ENCODE results near the gene NDRG4. TPM values are rescaled to one million over a fixed set of nuclear protein-coding genes. Genes with fewer than 3 reads are reported as not detected.

The NDRG4 gene
- total RNA-seq, 1 experiment from 2014 or later, result 4.8 TPM

DNA sequence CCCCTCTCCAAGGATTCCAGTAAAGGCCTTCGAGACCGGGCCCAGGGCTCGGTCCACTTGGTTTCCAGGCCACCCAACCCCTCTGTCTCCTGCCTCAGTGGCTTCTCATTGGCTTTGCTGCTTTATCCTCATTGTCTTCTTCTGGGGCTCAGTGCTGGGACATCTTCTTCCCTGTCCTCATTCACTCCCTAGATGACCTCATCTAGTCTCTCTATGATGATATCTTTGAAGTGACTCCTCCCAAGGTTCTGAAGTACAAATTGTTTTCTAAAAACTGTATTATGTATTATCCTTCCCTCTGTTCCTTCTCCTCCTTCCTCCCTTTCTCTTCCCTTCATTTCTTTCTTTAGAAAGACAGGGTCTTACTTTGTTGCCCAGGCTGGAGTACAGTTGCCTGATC is 27.1 kb upstream of the NDRG4 start:
- no peaks in the 10 kb centered on the region for H3K36me3 ChIP-seq (ENCODE audit: low read depth)
- H3K9me2 ChIP-seq (ENCODE audit: insufficient read depth), result no peaks in the 10 kb centered on the region
- H3K27me3 ChIP-seq (ENCODE audit: insufficient read depth, low read depth), result no peaks in the 10 kb centered on the region
- peaks cover 6% of the 10 kb centered on the region; the same call in 1 of the 2 replicates for H3K4me1 ChIP-seq (replicated peaks; ENCODE audit: insufficient read depth)
- H3K4me2 ChIP-seq, result no peak overlapping the region
- H3F3A ChIP-seq (ENCODE audit: insufficient read depth, low read depth), result no peaks in the 10 kb centered on the region
- no peaks in the 10 kb centered on the region for H4K20me1 ChIP-seq (ENCODE audit: insufficient read depth)
- TF ChIP-seq EZH2 (IDR thresholded peaks at IDR 0.05; ENCODE audit: low read depth), result no peak
- H3K9me3 ChIP-seq (ENCODE audit: insufficient read depth, low read depth), result no peaks in the 10 kb centered on the region
- intact Hi-C loops (cut with micrococcal nuclease; ENCODE audit: unreplicated experiment), result no loop called here
- no peak for DNase-seq
- no peaks in the 10 kb centered on the region for H3K79me2 ChIP-seq (ENCODE audit: low read depth)
- H3K27ac ChIP-seq, result no peak overlapping the region
- POLR2A ChIA-PET (ENCODE audit: unreplicated experiment), result no interaction called here
- CTCF ChIA-PET, result no interaction called here
- H3K4me3 ChIP-seq, result no peak overlapping the region
- H2AFZ ChIP-seq, result no peak overlapping the region
- BruUV-seq (replicated peaks), result no TSS peak

DNA sequence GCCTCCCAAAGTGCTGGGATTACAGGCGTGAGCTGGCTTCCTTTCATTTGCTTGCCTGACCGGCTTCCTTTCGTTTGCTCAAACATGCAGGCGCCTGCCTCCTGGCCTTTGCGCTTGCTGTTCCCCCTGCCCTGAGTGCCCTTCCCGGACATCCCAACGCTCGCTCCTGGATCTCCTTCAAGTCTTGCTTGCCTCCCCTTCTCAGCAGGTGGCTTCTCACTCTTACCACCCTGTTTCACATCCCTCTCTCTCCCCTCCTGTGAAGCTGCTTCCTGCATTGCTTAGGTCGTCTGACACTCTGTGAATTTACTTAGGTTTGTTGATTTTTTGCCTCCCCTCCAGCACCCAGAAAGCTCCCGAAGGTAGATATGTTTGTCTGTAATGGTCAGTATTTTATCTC is 25.6 kb upstream of the NDRG4 start:
- TF ChIP-seq, protein P1, sequence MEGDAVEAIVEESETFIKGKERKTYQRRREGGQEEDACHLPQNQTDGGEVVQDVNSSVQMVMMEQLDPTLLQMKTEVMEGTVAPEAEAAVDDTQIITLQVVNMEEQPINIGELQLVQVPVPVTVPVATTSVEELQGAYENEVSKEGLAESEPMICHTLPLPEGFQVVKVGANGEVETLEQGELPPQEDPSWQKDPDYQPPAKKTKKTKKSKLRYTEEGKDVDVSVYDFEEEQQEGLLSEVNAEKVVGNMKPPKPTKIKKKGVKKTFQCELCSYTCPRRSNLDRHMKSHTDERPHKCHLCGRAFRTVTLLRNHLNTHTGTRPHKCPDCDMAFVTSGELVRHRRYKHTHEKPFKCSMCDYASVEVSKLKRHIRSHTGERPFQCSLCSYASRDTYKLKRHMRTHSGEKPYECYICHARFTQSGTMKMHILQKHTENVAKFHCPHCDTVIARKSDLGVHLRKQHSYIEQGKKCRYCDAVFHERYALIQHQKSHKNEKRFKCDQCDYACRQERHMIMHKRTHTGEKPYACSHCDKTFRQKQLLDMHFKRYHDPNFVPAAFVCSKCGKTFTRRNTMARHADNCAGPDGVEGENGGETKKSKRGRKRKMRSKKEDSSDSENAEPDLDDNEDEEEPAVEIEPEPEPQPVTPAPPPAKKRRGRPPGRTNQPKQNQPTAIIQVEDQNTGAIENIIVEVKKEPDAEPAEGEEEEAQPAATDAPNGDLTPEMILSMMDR (conservative IDR thresholded peaks at IDR 0.05), result no peak
- TF ChIP-seq EZH2 (IDR thresholded peaks at IDR 0.05; ENCODE audit: low read depth), result no peak
- peaks cover 7% of the 10 kb centered on the region; the same call in 1 of the 2 replicates for H3K4me1 ChIP-seq (replicated peaks; ENCODE audit: insufficient read depth)
- H3K36me3 ChIP-seq (ENCODE audit: low read depth), result no peaks in the 10 kb centered on the region
- no peaks in the 10 kb centered on the region for H3K9me2 ChIP-seq (ENCODE audit: insufficient read depth)
- ChIA-PET POLR2A (ENCODE audit: unreplicated experiment) (no interaction called here), CTCF (no interaction called here)
- intact Hi-C loops (cut with micrococcal nuclease; ENCODE audit: unreplicated experiment), result no loop called here
- no peak overlapping the region for H3K27ac ChIP-seq
- no peak overlapping the region for H3K4me2 ChIP-seq
- H3K4me3 ChIP-seq, result no peak overlapping the region
- H4K20me1 ChIP-seq (ENCODE audit: insufficient read depth), result no peaks in the 10 kb centered on the region
- H3K27me3 ChIP-seq (ENCODE audit: insufficient read depth, low read depth), result no peaks in the 10 kb centered on the region
- H3K79me2 ChIP-seq (ENCODE audit: low read depth), result no peaks in the 10 kb centered on the region
- H3F3A ChIP-seq (ENCODE audit: insufficient read depth, low read depth), result no peaks in the 10 kb centered on the region
- H3K9me3 ChIP-seq (ENCODE audit: insufficient read depth, low read depth), result no peaks in the 10 kb centered on the region
- no peak for DNase-seq
- BruUV-seq (replicated peaks), result no TSS peak
- no peak overlapping the region for H2AFZ ChIP-seq

DNA sequence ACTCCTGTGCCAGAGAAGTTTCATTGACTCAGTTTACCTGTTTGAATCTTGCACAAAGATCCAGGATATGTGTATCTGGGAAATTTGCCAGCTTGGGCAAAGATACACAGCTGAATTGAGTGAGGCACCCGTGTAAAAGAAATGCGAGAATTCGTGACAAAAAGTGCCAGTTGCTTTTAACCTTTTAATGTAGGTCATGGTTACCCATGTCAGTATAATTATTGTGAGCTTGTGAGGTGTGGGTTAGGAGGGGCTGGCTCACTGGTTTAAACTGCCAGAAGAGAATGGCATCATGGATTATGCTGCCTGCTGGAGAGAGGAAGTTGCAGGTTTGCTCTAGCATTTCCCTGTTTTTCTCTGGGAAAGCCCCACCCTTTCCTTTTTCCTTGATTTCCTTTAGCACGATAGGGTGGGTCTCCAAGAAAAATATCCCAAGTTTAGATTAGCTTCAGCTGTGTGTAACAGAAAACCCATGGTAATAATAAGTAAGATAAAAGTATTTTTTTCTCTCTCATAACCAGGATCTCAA is 24.8 kb upstream of the NDRG4 start:
- no peaks in the 10 kb centered on the region for H3F3A ChIP-seq (ENCODE audit: insufficient read depth, low read depth)
- BruUV-seq (replicated peaks), result no TSS peak
- H3K4me1 ChIP-seq (replicated peaks; ENCODE audit: insufficient read depth), result peaks cover 7% of the 10 kb centered on the region; the same call in 1 of the 2 replicates
- H3K9me3 ChIP-seq (ENCODE audit: insufficient read depth, low read depth), result no peaks in the 10 kb centered on the region
- H3K79me2 ChIP-seq (ENCODE audit: low read depth), result no peaks in the 10 kb centered on the region
- no peak overlapping the region for H2AFZ ChIP-seq
- no peak for DNase-seq
- ChIA-PET POLR2A (ENCODE audit: unreplicated experiment) (no interaction called here), CTCF (no interaction called here)
- TF ChIP-seq, protein P1 (conservative IDR thresholded peaks at IDR 0.05), result no peak
- no peak for TF ChIP-seq EZH2 (IDR thresholded peaks at IDR 0.05; ENCODE audit: low read depth)
- H3K36me3 ChIP-seq (ENCODE audit: low read depth), result no peaks in the 10 kb centered on the region
- no peaks in the 10 kb centered on the region for H3K27me3 ChIP-seq (ENCODE audit: insufficient read depth, low read depth)
- intact Hi-C loops (cut with micrococcal nuclease; ENCODE audit: unreplicated experiment), result no loop called here
- H4K20me1 ChIP-seq (ENCODE audit: insufficient read depth), result no peaks in the 10 kb centered on the region
- no peak overlapping the region for H3K4me3 ChIP-seq
- H3K4me2 ChIP-seq, result no peak overlapping the region
- H3K9me2 ChIP-seq (ENCODE audit: insufficient read depth), result no peaks in the 10 kb centered on the region
- H3K27ac ChIP-seq, result no peak overlapping the region

DNA sequence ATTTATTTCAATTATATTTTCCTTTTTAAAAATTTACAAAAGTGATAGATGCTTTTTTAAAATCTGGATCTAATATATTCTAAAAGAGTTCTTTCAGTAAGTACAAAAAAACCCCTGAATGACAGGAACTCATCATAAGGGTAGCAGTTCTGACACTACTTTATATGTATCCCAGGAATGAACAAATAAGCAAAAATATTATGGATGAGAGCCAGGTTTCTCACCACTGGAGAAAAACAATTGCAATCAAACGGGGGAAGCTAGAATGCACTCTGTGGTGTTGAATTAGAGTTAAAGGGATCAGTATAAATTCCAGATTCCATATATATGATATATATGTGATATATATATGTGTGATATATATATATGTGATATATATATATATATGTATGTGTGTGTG is 23.2 kb upstream of the NDRG4 start:
- no peak for DNase-seq
- ChIA-PET CTCF (interaction anchor here (0.6 to 0.9 kb wide), 2 partner anchors 86 to 139 kb away, joined by 4 to 17 read pairs; no protein-coding TSS in a partner anchor), POLR2A (ENCODE audit: unreplicated experiment) (no interaction called here)

More for the DNA sequence above, 23.2 kb upstream of the NDRG4 start:
- H3K9me2 ChIP-seq (ENCODE audit: insufficient read depth), result no peaks in the 10 kb centered on the region
- no peak overlapping the region for H3K27ac ChIP-seq
- H3K4me2 ChIP-seq, result no peak overlapping the region
- no TSS peak for BruUV-seq (replicated peaks)
- H3K4me3 ChIP-seq, result no peak overlapping the region
- no peaks in the 10 kb centered on the region for H3K36me3 ChIP-seq (ENCODE audit: low read depth)
- no peaks in the 10 kb centered on the region for H3F3A ChIP-seq (ENCODE audit: insufficient read depth, low read depth)
- H3K27me3 ChIP-seq (ENCODE audit: insufficient read depth, low read depth), result no peaks in the 10 kb centered on the region
- H2AFZ ChIP-seq, result no peak overlapping the region
- TF ChIP-seq, protein P1 (conservative IDR thresholded peaks at IDR 0.05), result no peak
- no peak for TF ChIP-seq EZH2 (IDR thresholded peaks at IDR 0.05; ENCODE audit: low read depth)
- intact Hi-C loops (cut with micrococcal nuclease; ENCODE audit: unreplicated experiment), result no loop called here
- no peaks in the 10 kb centered on the region for H4K20me1 ChIP-seq (ENCODE audit: insufficient read depth)
- H3K79me2 ChIP-seq (ENCODE audit: low read depth), result no peaks in the 10 kb centered on the region
- H3K4me1 ChIP-seq (replicated peaks; ENCODE audit: insufficient read depth), result peaks cover 7% of the 10 kb centered on the region; the same call in 1 of the 2 replicates
- no peaks in the 10 kb centered on the region for H3K9me3 ChIP-seq (ENCODE audit: insufficient read depth, low read depth)
